B cell (primary cell): ENCODE measurements around the gene UBAC1. TPM values are rescaled to one million over a fixed set of nuclear protein-coding genes. Genes with fewer than 3 reads are reported as not detected.
"Not testable (repeated sequence)": the region's sequence is repeated elsewhere in the genome, so short reads cannot be mapped to it uniquely, and the experiment has no call there.

Experiments
- ATAC-seq: fragments of 200-7000 bp; cut with Tn5 transposase; one replicate; pipeline ENCODE4 v1.10.0; 2021; ENCODE audit warnings: low read depth, mild to moderate bottlenecking, moderate number of reproducible peaks, moderate library complexity
- CTCF ChIA-PET: fragments of 350-600 bp; sonication (Branson Sonifier 250); formaldehyde crosslinking; loops from one replicate; lab custom pipeline; 2021; ENCODE audit warnings: antibody characterized with exemption, inconsistent platforms; lab: Charles Lee
- POLR2A ChIA-PET: fragments of 350-600 bp; sonication (Branson Sonifier 250); formaldehyde crosslinking; loops from one replicate; lab custom pipeline; 2021; ENCODE audit warnings: antibody characterized with exemption; lab: Charles Lee
- DNase-seq: peaks from one replicate; pipeline ENCODE4 v3.0.0; 2013
- H2AFZ ChIP-seq: 2 replicates; pipeline ENCODE4 v1.6.1; 2012; ENCODE audit warnings: mild to moderate bottlenecking, low read depth, low read length; ENCODE audit not compliant: insufficient read depth, poor library complexity, severe bottlenecking
- H3K27ac ChIP-seq, 2 donors: 1 replicate in 1 of 2; 2 replicates in 1 of 2; pipeline ENCODE4 v1.5.1; 2012 to 2013; ENCODE audit warnings: low read length in 2 of 2, mild to moderate bottlenecking in 2 of 2, moderate library complexity in 1 of 2
- H3K27me3 ChIP-seq, 4 experiments: fragments of 200-600 bp in 1 of 4; sonication (generic) in 1 of 4; replicated peaks in 1 of 4; 1 replicate in 2 of 4; 2 replicates in 2 of 4; pipeline versions ENCODE4 v1.6.1 to v1.7.0; 2013 to 2016; ENCODE audit warnings: low read length in 3 of 4, mild to moderate bottlenecking in 2 of 4, mixed read lengths in 1 of 4, moderate library complexity in 1 of 4; ENCODE audit not compliant: insufficient read depth in 4 of 4, control insufficient read depth in 3 of 4; ENCODE audit errors: control extremely low read depth in 1 of 4
- H3K36me3 ChIP-seq, 2 experiments: replicated peaks in 1 of 2; 1 replicate in 1 of 2; 2 replicates in 1 of 2; pipeline versions ENCODE4 v1.6.1 to v1.7.1; 2013; ENCODE audit warnings: low read length in 1 of 2; ENCODE audit not compliant: insufficient read depth in 2 of 2, control insufficient read depth in 1 of 2; ENCODE audit errors: control extremely low read depth in 1 of 2, extremely low read depth in 1 of 2
- H3K4me1 ChIP-seq, 2 donors: fragments of 200-600 bp in 1 of 2; sonication (generic) in 1 of 2; 1 replicate in 1 of 2; 2 replicates in 1 of 2; pipeline versions ENCODE4 v1.5.1 to v1.6.1; 2013 to 2017; ENCODE audit warnings: low read length in 2 of 2; ENCODE audit not compliant: control insufficient read depth in 2 of 2, insufficient read depth in 2 of 2
- H3K4me2 ChIP-seq: replicated peaks from 2 replicates; pipeline ENCODE3; 2012; ENCODE audit warnings: mild to moderate bottlenecking, low read depth, low read length; ENCODE audit not compliant: poor library complexity, severe bottlenecking
- H3K4me3 ChIP-seq, 5 experiments: fragments of 200-600 bp in 1 of 5; sonication (generic) in 1 of 5; 1 replicate in 3 of 5; 2 replicates in 2 of 5; pipeline versions ENCODE4 v1.5.1 to v1.7.0; 2011 to 2016; ENCODE audit warnings: low read length in 4 of 5, mild to moderate bottlenecking in 4 of 5, low read depth in 2 of 5, control low read depth in 1 of 5, moderate library complexity in 1 of 5; ENCODE audit not compliant: insufficient read depth in 1 of 5; ENCODE audit errors: control extremely low read depth in 1 of 5, extremely low read depth in 1 of 5
- H3K79me2 ChIP-seq: fragments of 200-600 bp; sonication (generic); one replicate; pipeline ENCODE4 v1.6.0; 2016; ENCODE audit warnings: low read length; ENCODE audit not compliant: control insufficient read depth, insufficient read depth
- H3K9ac ChIP-seq: fragments of 200-600 bp; sonication (generic); 2 replicates; pipeline ENCODE4 v1.6.1; 2017; ENCODE audit warnings: mild to moderate bottlenecking, low read length, moderate library complexity
- H3K9me3 ChIP-seq, 3 donors: one replicate each; pipeline versions ENCODE4 v1.6.1 to v1.7.1; 2013; ENCODE audit warnings: low read length in 2 of 3; ENCODE audit not compliant: control insufficient read depth in 2 of 3, insufficient read depth in 1 of 3; ENCODE audit errors: control extremely low read depth in 1 of 3
- H4K20me1 ChIP-seq: 2 replicates; pipeline ENCODE4 v1.6.0; 2012; ENCODE audit warnings: mild to moderate bottlenecking, low read length; ENCODE audit not compliant: insufficient read depth, control insufficient read depth, poor library complexity, severe bottlenecking
- H3K27ac Mint-ChIP-seq: one replicate; pipeline ENCODE4 v1.8.0; 2021; ENCODE audit warnings: mixed read lengths
- H3K27me3 Mint-ChIP-seq: one replicate; pipeline ENCODE4 v1.8.0; 2021; ENCODE audit warnings: mixed read lengths
- H3K4me1 Mint-ChIP-seq: one replicate; pipeline ENCODE4 v1.8.0; 2021; ENCODE audit warnings: mixed read lengths
- H3K4me3 Mint-ChIP-seq: one replicate; pipeline ENCODE4 v1.8.0; 2021; ENCODE audit warnings: mixed read lengths
- H3K9me3 Mint-ChIP-seq: one replicate; pipeline ENCODE4 v1.8.0; 2022; ENCODE audit warnings: mixed read lengths; ENCODE audit not compliant: insufficient read depth
- CTCF ChIP-seq: fragments of 200-600 bp; IDR thresholded peaks from one replicate; pipeline ENCODE4 v1.8.0; 2022; ENCODE audit warnings: antibody characterized with exemption, mild to moderate bottlenecking
- EZH2 ChIP-seq: IDR thresholded peaks from 2 replicates; pipeline ENCODE4 v1.6.1; 2012; ENCODE audit warnings: borderline replicate concordance, low read depth, mild to moderate bottlenecking, moderate library complexity, low read length; ENCODE audit not compliant: insufficient read depth, poor library complexity, severe bottlenecking
- WGBS: methylation state at CpG from one replicate; pipeline ENCODE4 v1.1.5; 2013; ENCODE audit warnings: missing lambda C conversion rate; ENCODE audit not compliant: insufficient coverage; 5-methylcytosine and 5-hydroxymethylcytosine counted together
- intact Hi-C: fragments of 100-400 bp; cut with micrococcal nuclease; formaldehyde crosslinking; loops from one replicate; pipeline ENCODE4 v1.10.0; 2022
- polyA plus RNA-seq: library from polyadenylated mRNA; depleted of rRNA; stranded (reverse); fragments of >200 nt; gene quantifications from 2 replicates; pipeline ENCODE4 v1.2.3, GENCODE V29; 2012
- total RNA-seq, 2 donors: library from RNA; stranded (reverse); fragments of 120-200 nt in 1 of 2; gene quantifications; 1 replicate in 1 of 2; 2 replicates in 1 of 2; pipeline versions ENCODE4 v1.2.3 to v1.2.4, GENCODE V29; 2013 to 2022

The UBAC1 gene
- total and polyA plus RNA-seq, 2 donors (not counting 1 experiment from before 2014, with no cell fraction given): 30.8 to 31.1 TPM

- Histone ChIP-seq H3K9ac (no peak overlapping the region), H3K27me3 (no peaks in the 10 kb centered on the region), H4K20me1 (peaks cover 56% of the 10 kb centered on the region), H3K4me1 (peaks cover 0 to 5% of the 10 kb centered on the region in 2 donors), H3K4me3 (no peak overlapping the region), H3K27ac (no peak overlapping the region), H3K9me3 (peaks cover 0 to 4% (median 0%) of the 10 kb centered on the region in 3 donors), H3K79me2 (peaks cover 92% of the 10 kb centered on the region), H3K4me2 (no peak overlapping the region), H3K36me3 (no peaks in the 10 kb centered on the region), H2AFZ (no peak overlapping the region)
- no peak for ATAC-seq
- TF ChIP-seq CTCF (no peak), EZH2 (no peak)
- DNase-seq: no peak
- ChIA-PET POLR2A (no interaction called here), CTCF (no interaction called here)
- Mint-ChIP-seq H3K9me3 (no peaks in the 10 kb centered on the region), H3K4me3 (no peak overlapping the region), H3K27ac (no peak overlapping the region), H3K4me1 (peaks cover 48% of the 10 kb centered on the region), H3K27me3 (no peaks in the 10 kb centered on the region)
- no CpG with 5 or more reads among the region's 4 CpGs for WGBS
- intact Hi-C loops: no loop called here
Observed at GRCh38 chr9:135895202-135895848, 65.8 kb downstream of the UBAC1 start.

GRCh38 chr9:135893104-135893503 is 68.1 kb downstream of the UBAC1 start:
- WGBS: 91% methylated on average over 1 of the region's 1 CpG
- Histone ChIP-seq H3K27ac (no peak overlapping the region), H3K4me2 (no peak overlapping the region), H3K4me1 (peaks cover 10% of the 10 kb centered on the region in 2 donors), H2AFZ (no peak overlapping the region), H4K20me1 (peaks cover 78% of the 10 kb centered on the region), H3K79me2 (peaks cover 99% of the 10 kb centered on the region), H3K9ac (no peak overlapping the region), H3K36me3 (no peaks in the 10 kb centered on the region), H3K27me3 (no peaks in the 10 kb centered on the region), H3K4me3 (no peak overlapping the region), H3K9me3 (no peaks in the 10 kb centered on the region)
- Mint-ChIP-seq H3K27me3 (no peaks in the 10 kb centered on the region), H3K4me1 (peaks cover 48% of the 10 kb centered on the region), H3K4me3 (no peak overlapping the region), H3K27ac (no peak overlapping the region), H3K9me3 (no peaks in the 10 kb centered on the region)
- DNase-seq: no peak
- peak; percentile 32 for TF ChIP-seq CTCF
- no peak for TF ChIP-seq EZH2
- CTCF ChIA-PET: no interaction called here
- intact Hi-C loops: no loop called here
- POLR2A ChIA-PET: no interaction called here
- no peak for ATAC-seq

GRCh38 chr9:135892327-135892726 is 68.8 kb downstream of the UBAC1 start:
- CTCF ChIA-PET: interaction anchor here (1.2 kb wide), 1 partner anchor 26 kb away, joined by 3 read pairs; no protein-coding TSS in a partner anchor
- H3K27ac Mint-ChIP-seq, intact Hi-C loops, H3K9ac ChIP-seq, H3K4me2 ChIP-seq, H3K27ac ChIP-seq, H3K9me3 Mint-ChIP-seq, H3K27me3 ChIP-seq, H3K27me3 Mint-ChIP-seq, H2AFZ ChIP-seq, H3K36me3 ChIP-seq, POLR2A ChIA-PET, H3K4me3 ChIP-seq, H3K4me3 Mint-ChIP-seq, ATAC-seq, H3K9me3 ChIP-seq, DNase-seq: not testable (repeated sequence)
- Histone ChIP-seq H4K20me1 (peaks cover 82% of the 10 kb centered on the region), H3K4me1 (peaks cover 18% of the 10 kb centered on the region in 2 donors), H3K79me2 (peaks cover 99% of the 10 kb centered on the region)
- H3K4me1 Mint-ChIP-seq: peaks cover 52% of the 10 kb centered on the region
- WGBS: 97% methylated on average over 6 of the region's 6 CpGs
